CD8-positive, alpha-beta memory T cell (primary cell): Measurements from ENCODE around the gene TMEM140. TPM values are rescaled to one million over a fixed set of nuclear protein-coding genes. Genes with fewer than 3 reads are reported as not detected.
A peak's percentile ranks its signal among the peaks of the same experiment; 100 is the strongest.

ENCODE experiments used
- CTCF ChIA-PET: fragments of 350-600 bp; sonication (Branson Sonifier 250); formaldehyde crosslinking; loops from one replicate; lab custom pipeline; 2021; ENCODE audit warnings: antibody characterized with exemption; lab: Charles Lee
- POLR2A ChIA-PET: fragments of 350-600 bp; sonication (Branson Sonifier 250); formaldehyde crosslinking; loops from one replicate; lab custom pipeline; 2021; ENCODE audit warnings: antibody characterized with exemption; lab: Charles Lee
- DNase-seq, 5 donors: peaks; one replicate each; pipeline versions ENCODE4 v3.0.0 to v3.0.0-alpha.2; 2020 to 2022; ENCODE audit warnings: mixed read lengths in 1 of 5
- H3K27ac ChIP-seq: one replicate; pipeline ENCODE4 v1.7.0; 2013; ENCODE audit warnings: low read depth, mild to moderate bottlenecking, low read length, moderate library complexity
- H3K27me3 ChIP-seq: 2 replicates; pipeline ENCODE4 v1.7.0; 2013; ENCODE audit warnings: low read length, mild to moderate bottlenecking; ENCODE audit not compliant: insufficient read depth, poor library complexity, severe bottlenecking
- H3K36me3 ChIP-seq: 2 replicates; pipeline ENCODE4 v1.7.0; 2013; ENCODE audit warnings: mild to moderate bottlenecking, low read length, moderate library complexity; ENCODE audit not compliant: insufficient read depth
- H3K4me1 ChIP-seq: 2 replicates; pipeline ENCODE4 v1.7.0; 2013; ENCODE audit warnings: mild to moderate bottlenecking, low read length, moderate library complexity; ENCODE audit not compliant: insufficient read depth
- H3K4me3 ChIP-seq: 2 replicates; pipeline ENCODE4 v1.7.0; 2013; ENCODE audit warnings: mild to moderate bottlenecking, low read length
- H3K9me3 ChIP-seq: 2 replicates; pipeline ENCODE4 v1.7.0; 2013; ENCODE audit warnings: mild to moderate bottlenecking, low read length
- H3K27ac Mint-ChIP-seq, 8 donors: one replicate each; pipeline ENCODE4 v1.8.0; 2020 to 2021; ENCODE audit warnings: mixed read lengths in 8 of 8, mild to moderate bottlenecking in 6 of 8, inconsistent platforms in 3 of 8, moderate library complexity in 3 of 8
- H3K27me3 Mint-ChIP-seq, 2 donors: one replicate each; pipeline ENCODE4 v1.8.0; 2020 to 2021; ENCODE audit warnings: mixed read lengths in 2 of 2, mild to moderate bottlenecking in 1 of 2, moderate library complexity in 1 of 2
- H3K36me3 Mint-ChIP-seq, 3 donors: one replicate each; pipeline ENCODE4 v1.8.0; 2020 to 2021; ENCODE audit warnings: mixed read lengths in 3 of 3, inconsistent platforms in 1 of 3, mild to moderate bottlenecking in 1 of 3
- H3K4me1 Mint-ChIP-seq, 3 donors: one replicate each; pipeline ENCODE4 v1.8.0; 2020 to 2021; ENCODE audit warnings: mixed read lengths in 3 of 3, inconsistent platforms in 1 of 3, mild to moderate bottlenecking in 1 of 3
- H3K4me3 Mint-ChIP-seq, 7 donors: one replicate each; pipeline ENCODE4 v1.8.0; 2020 to 2021; ENCODE audit warnings: mixed read lengths in 7 of 7, mild to moderate bottlenecking in 6 of 7, moderate library complexity in 4 of 7, inconsistent platforms in 2 of 7
- H3K9me3 Mint-ChIP-seq, 5 donors: one replicate each; pipeline ENCODE4 v1.8.0; 2020 to 2022; ENCODE audit warnings: mixed read lengths in 5 of 5, mild to moderate bottlenecking in 3 of 5, moderate library complexity in 2 of 5, inconsistent platforms in 1 of 5
- polyA plus RNA-seq: library from polyadenylated mRNA; unstranded; fragments of 300-500 nt; fragmentation: Illumina TruSeq; gene quantifications from one replicate; pipeline ENCODE4 v1.2.3, GENCODE V29; 2021
- total RNA-seq, 2 experiments: library from RNA; stranded (reverse); gene quantifications; one replicate each; pipeline ENCODE4 v1.2.3, GENCODE V29; 2021

Gene TMEM140
- total RNA-seq (1 to 10 TPM; 6.6 to 7.0 TPM), polyA plus RNA-seq (34.4 TPM)

GRCh38 chr7:135147899-135148721 is at the start of gene TMEM140:
Gene TMEM140, plus strand, starts transcription at chr7:135148072. Its CDS starts 16,370 bp downstream, at chr7:135164442.
- H3K27me3 Mint-ChIP-seq, result peaks cover 0 to 1% of the 10 kb centered on the region in 2 donors
- Histone ChIP-seq H3K27ac (peak within 1 kb of the TSS; percentile 80), H3K4me1 (peaks cover 46% of the 10 kb centered on the region)

DNA sequence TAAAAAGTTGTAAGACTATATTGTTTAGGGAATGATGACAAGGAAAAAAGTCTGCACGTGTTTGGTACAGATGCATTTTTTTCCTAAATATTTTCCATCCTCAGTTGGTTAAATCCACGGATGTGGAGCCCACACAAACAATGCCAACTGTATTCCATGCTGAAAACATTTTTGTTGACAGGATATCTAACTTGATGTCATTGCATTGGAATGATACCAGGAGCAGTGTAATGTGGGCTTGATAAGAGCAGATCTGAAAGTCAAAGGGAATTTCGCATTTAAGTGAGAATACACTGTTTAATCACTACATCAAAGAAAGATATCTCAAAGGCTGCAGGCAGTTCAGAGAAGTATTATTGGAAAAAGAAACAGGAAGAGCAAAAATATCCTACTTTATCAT is 49.5 kb upstream of the TMEM140 start:
- no peaks in the 10 kb centered on the region for H3K27me3 ChIP-seq
- ChIA-PET POLR2A (interaction anchor here (0.6 kb wide), 1 partner anchor 1301 kb away, joined by 3 read pairs; no protein-coding TSS in a partner anchor), CTCF (no interaction called here)
- Mint-ChIP-seq H3K27ac (peak overlapping the region in 1 of 8 donors; percentile 37), H3K4me1 (no peaks in the 10 kb centered on the region), H3K4me3 (no peak overlapping the region), H3K9me3 (peaks cover 0 to 17% (median 0%) of the 10 kb centered on the region in 5 donors), H3K27me3 (no peaks in the 10 kb centered on the region), H3K36me3 (peaks cover 3 to 36% (median 8%) of the 10 kb centered on the region in 3 donors)
- H3K27ac ChIP-seq, result no peak overlapping the region
- DNase-seq, result no peak
- no peaks in the 10 kb centered on the region for H3K4me1 ChIP-seq
- no peaks in the 10 kb centered on the region for H3K9me3 ChIP-seq
- no peaks in the 10 kb centered on the region for H3K36me3 ChIP-seq
- H3K4me3 ChIP-seq, result no peak overlapping the region

More at GRCh38 chr7:135147899-135148721, at the start of gene TMEM140:
- Histone ChIP-seq H3K27me3 (no peaks in the 10 kb centered on the region), H3K36me3 (no peaks in the 10 kb centered on the region), H3K9me3 (no peaks in the 10 kb centered on the region), H3K4me3 (peak within 1 kb of the TSS; percentile 52)
- peaks cover 0 to 5% (median 4%) of the 10 kb centered on the region in 5 donors for H3K9me3 Mint-ChIP-seq
- H3K27ac Mint-ChIP-seq, result peak within 1 kb of the TSS; percentile 94 to 98 (median 97)
- H3K4me3 Mint-ChIP-seq, result peak within 1 kb of the TSS; percentile 89 to 96 (median 92)
- CTCF ChIA-PET, result interaction anchor here (0.7 to 6.1 kb wide), 14 partner anchors 10 to 851 kb away, joined by 3 to 59 read pairs (median 4); partner anchors contain the start of genes AGBL3, BPGM, CYREN and WDR91
- POLR2A ChIA-PET, result interaction anchor here (0.6 to 3.0 kb wide), 12 partner anchors 10 to 437 kb away, joined by 3 to 39 read pairs (median 4); partner anchors contain the start of genes AGBL3, CYREN and WDR91
- peak; percentile 29 to 85 (median 72) for DNase-seq
- H3K4me1 Mint-ChIP-seq, result peaks cover 69 to 80% (median 80%) of the 10 kb centered on the region in 3 donors
- peaks cover 13 to 40% (median 15%) of the 10 kb centered on the region in 3 donors for H3K36me3 Mint-ChIP-seq

GRCh38 chr7:135100856-135101255 is 47.0 kb upstream of the TMEM140 start:
- Histone ChIP-seq H3K36me3 (no peaks in the 10 kb centered on the region), H3K4me1 (no peaks in the 10 kb centered on the region), H3K4me3 (no peak overlapping the region), H3K27ac (no peak overlapping the region), H3K27me3 (no peaks in the 10 kb centered on the region), H3K9me3 (no peaks in the 10 kb centered on the region)
- Mint-ChIP-seq H3K27me3 (no peaks in the 10 kb centered on the region), H3K4me3 (no peak overlapping the region), H3K4me1 (no peaks in the 10 kb centered on the region), H3K27ac (no peak overlapping the region), H3K36me3 (peaks cover 0 to 31% (median 2%) of the 10 kb centered on the region in 3 donors), H3K9me3 (peaks cover 0 to 32% (median 2%) of the 10 kb centered on the region in 5 donors)
- DNase-seq, result no peak
- CTCF ChIA-PET, result no interaction called here
- POLR2A ChIA-PET, result no interaction called here

- DNase-seq, result no peak
- H3K27ac ChIP-seq, result no peak overlapping the region
- H3K4me1 ChIP-seq, result no peaks in the 10 kb centered on the region
- Mint-ChIP-seq H3K27ac (no peak overlapping the region), H3K36me3 (peaks cover 1 to 32% (median 1%) of the 10 kb centered on the region in 3 donors), H3K4me1 (no peaks in the 10 kb centered on the region), H3K9me3 (peaks cover 0 to 38% (median 8%) of the 10 kb centered on the region in 5 donors), H3K4me3 (no peak overlapping the region), H3K27me3 (no peaks in the 10 kb centered on the region)
- H3K4me3 ChIP-seq, result no peak overlapping the region
- ChIA-PET CTCF (no interaction called here), POLR2A (no interaction called here)
- no peaks in the 10 kb centered on the region for H3K9me3 ChIP-seq
- H3K36me3 ChIP-seq, result no peaks in the 10 kb centered on the region
- H3K27me3 ChIP-seq, result no peaks in the 10 kb centered on the region
Measured at GRCh38 chr7:135102372-135102771, 45.5 kb upstream of the TMEM140 start.

DNA sequence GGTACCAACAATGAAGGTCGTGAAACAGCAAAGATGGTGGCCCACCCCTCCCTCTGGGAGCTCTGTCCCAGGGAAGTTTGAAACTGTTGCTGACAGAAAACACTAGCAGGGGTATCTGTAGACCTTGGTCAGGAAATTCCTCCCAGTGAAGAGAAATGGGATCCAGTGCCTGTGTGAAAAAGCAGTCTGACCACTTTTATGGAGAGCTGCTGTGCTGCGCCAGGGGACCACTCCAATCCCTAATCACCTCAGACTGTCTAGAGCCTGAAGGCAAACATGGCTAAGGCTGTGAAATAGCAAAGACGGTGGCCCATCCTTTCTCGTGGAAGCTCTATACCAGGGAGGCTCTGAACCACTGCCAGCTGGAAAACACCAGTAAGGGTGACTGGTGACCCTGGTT is 38.3 kb upstream of the TMEM140 start:
- Histone ChIP-seq H3K27me3 (no peaks in the 10 kb centered on the region), H3K4me3 (no peak overlapping the region), H3K4me1 (no peaks in the 10 kb centered on the region), H3K27ac (no peak overlapping the region), H3K36me3 (no peaks in the 10 kb centered on the region), H3K9me3 (no peaks in the 10 kb centered on the region)
- ChIA-PET CTCF (no interaction called here), POLR2A (no interaction called here)
- no peak overlapping the region for H3K4me3 Mint-ChIP-seq
- peak overlapping the region in 1 of 8 donors; percentile 10 for H3K27ac Mint-ChIP-seq
- H3K27me3 Mint-ChIP-seq, result no peaks in the 10 kb centered on the region
- DNase-seq, result no peak
- H3K4me1 Mint-ChIP-seq, result no peaks in the 10 kb centered on the region
- peaks cover 3 to 44% (median 4%) of the 10 kb centered on the region in 3 donors for H3K36me3 Mint-ChIP-seq
- peaks cover 0 to 37% (median 16%) of the 10 kb centered on the region in 5 donors for H3K9me3 Mint-ChIP-seq

DNA sequence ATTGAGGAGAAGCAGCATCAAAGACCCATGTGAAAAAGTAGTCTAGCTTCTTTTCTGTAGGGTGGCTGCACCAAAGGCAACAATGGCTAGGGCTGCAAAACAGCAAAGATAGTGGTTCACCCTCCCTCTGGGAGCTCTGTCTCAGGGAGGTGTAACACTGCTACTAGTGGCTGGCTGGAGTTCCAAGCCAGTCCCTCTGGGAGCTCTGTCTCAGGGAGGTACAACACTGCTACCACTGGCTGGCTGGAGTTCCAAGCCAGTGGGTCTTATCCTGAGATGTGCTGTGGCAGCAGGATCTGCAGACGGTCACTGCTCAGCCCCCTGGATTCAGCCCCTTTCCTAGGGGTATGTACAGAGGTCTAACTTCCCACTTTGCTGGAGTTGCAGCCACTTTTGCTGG is 37.9 kb upstream of the TMEM140 start:
- no peak overlapping the region for H3K4me3 Mint-ChIP-seq
- H3K27me3 Mint-ChIP-seq, result no peaks in the 10 kb centered on the region
- H3K36me3 Mint-ChIP-seq, result peaks cover 3 to 43% (median 4%) of the 10 kb centered on the region in 3 donors
- Histone ChIP-seq H3K4me1 (no peaks in the 10 kb centered on the region), H3K27me3 (no peaks in the 10 kb centered on the region), H3K4me3 (no peak overlapping the region), H3K9me3 (no peaks in the 10 kb centered on the region), H3K27ac (no peak overlapping the region), H3K36me3 (no peaks in the 10 kb centered on the region)
- ChIA-PET CTCF (no interaction called here), POLR2A (no interaction called here)
- H3K27ac Mint-ChIP-seq, result no peak overlapping the region
- DNase-seq, result no peak
- peaks cover 0 to 38% (median 16%) of the 10 kb centered on the region in 5 donors for H3K9me3 Mint-ChIP-seq
- no peaks in the 10 kb centered on the region for H3K4me1 Mint-ChIP-seq

GRCh38 chr7:135111379-135111778 is 36.5 kb upstream of the TMEM140 start:
- no peak overlapping the region for H3K27ac Mint-ChIP-seq
- no peaks in the 10 kb centered on the region for H3K27me3 ChIP-seq
- CTCF ChIA-PET, result no interaction called here
- no peaks in the 10 kb centered on the region for H3K27me3 Mint-ChIP-seq
- no peaks in the 10 kb centered on the region for H3K36me3 ChIP-seq
- no peak overlapping the region for H3K4me3 ChIP-seq
- peaks cover 0 to 31% (median 11%) of the 10 kb centered on the region in 5 donors for H3K9me3 Mint-ChIP-seq
- H3K27ac ChIP-seq, result no peak overlapping the region
- no peak overlapping the region for H3K4me3 Mint-ChIP-seq
- no peak for DNase-seq
- POLR2A ChIA-PET, result no interaction called here
- H3K4me1 ChIP-seq, result no peaks in the 10 kb centered on the region
- H3K36me3 Mint-ChIP-seq, result peaks cover 3 to 44% (median 4%) of the 10 kb centered on the region in 3 donors
- H3K4me1 Mint-ChIP-seq, result no peaks in the 10 kb centered on the region
- no peaks in the 10 kb centered on the region for H3K9me3 ChIP-seq

- H3K4me1 Mint-ChIP-seq, result no peaks in the 10 kb centered on the region
- H3K4me3 Mint-ChIP-seq, result no peak overlapping the region
- no peaks in the 10 kb centered on the region for H3K27me3 Mint-ChIP-seq
- ChIA-PET POLR2A (no interaction called here), CTCF (interaction anchor here (1.6 kb wide), 1 partner anchor 128 kb away, joined by 4 read pairs; no protein-coding TSS in a partner anchor)
- Histone ChIP-seq H3K4me3 (no peak overlapping the region), H3K4me1 (no peaks in the 10 kb centered on the region), H3K9me3 (no peaks in the 10 kb centered on the region), H3K27ac (no peak overlapping the region), H3K27me3 (no peaks in the 10 kb centered on the region), H3K36me3 (no peaks in the 10 kb centered on the region)
- H3K9me3 Mint-ChIP-seq, result peaks cover 0 to 23% (median 7%) of the 10 kb centered on the region in 5 donors
- no peak overlapping the region for H3K27ac Mint-ChIP-seq
- peaks cover 16 to 49% (median 20%) of the 10 kb centered on the region in 3 donors for H3K36me3 Mint-ChIP-seq
- no peak for DNase-seq
Measured at GRCh38 chr7:135114622-135115021, 33.2 kb upstream of the TMEM140 start.
